ENCODE results near the gene ABLIM3. TPM values are rescaled to one million over a fixed set of nuclear protein-coding genes. Genes with fewer than 3 reads are reported as not detected.

Gene ABLIM3
- total and polyA plus RNA-seq, 12 donors, result 1.6 to 27.6 (median 12.9) TPM

DNA sequence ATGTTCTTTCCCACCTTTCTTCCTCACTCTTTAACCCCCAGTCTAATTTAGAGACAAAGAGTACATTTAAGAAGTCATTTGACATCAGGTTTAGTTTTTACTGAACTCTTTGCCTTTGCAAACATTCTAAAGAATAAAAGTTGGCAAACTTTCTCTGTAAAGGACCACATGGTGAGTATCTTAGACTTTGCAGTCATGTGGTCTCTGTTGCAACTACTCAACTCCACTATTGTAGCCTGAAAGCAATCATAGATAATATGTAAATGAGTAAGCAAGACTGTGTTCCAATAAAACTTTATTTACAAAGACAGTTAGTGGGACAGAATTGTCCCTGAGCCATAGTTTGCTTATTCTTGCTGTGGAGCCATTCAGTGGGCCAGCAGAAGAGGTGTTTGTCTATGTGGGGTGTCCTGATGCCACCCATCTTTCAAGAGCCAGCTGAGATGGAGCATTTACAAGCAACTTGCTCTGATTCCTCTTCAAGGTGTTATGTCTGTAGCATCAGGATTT lies 25.4 kb downstream of the ABLIM3 start:
- no peak for DNase-seq
- Histone ChIP-seq H3K27me3 (no peaks in the 10 kb centered on the region), H3K4me3 (no peak overlapping the region), H3K9me3 (replicated peaks in 1 of 3) (no peaks in the 10 kb centered on the region), H3K36me3 (replicated peaks in 1 of 2) (no peaks in the 10 kb centered on the region), H3K27ac (no peak overlapping the region), H3K4me1 (replicated peaks in 1 of 2) (peaks cover 5 to 9% of the 10 kb centered on the region in 2 donors)
- intact Hi-C loops (cut with DNase I), result no loop called here
- TF ChIP-seq, protein P1, sequence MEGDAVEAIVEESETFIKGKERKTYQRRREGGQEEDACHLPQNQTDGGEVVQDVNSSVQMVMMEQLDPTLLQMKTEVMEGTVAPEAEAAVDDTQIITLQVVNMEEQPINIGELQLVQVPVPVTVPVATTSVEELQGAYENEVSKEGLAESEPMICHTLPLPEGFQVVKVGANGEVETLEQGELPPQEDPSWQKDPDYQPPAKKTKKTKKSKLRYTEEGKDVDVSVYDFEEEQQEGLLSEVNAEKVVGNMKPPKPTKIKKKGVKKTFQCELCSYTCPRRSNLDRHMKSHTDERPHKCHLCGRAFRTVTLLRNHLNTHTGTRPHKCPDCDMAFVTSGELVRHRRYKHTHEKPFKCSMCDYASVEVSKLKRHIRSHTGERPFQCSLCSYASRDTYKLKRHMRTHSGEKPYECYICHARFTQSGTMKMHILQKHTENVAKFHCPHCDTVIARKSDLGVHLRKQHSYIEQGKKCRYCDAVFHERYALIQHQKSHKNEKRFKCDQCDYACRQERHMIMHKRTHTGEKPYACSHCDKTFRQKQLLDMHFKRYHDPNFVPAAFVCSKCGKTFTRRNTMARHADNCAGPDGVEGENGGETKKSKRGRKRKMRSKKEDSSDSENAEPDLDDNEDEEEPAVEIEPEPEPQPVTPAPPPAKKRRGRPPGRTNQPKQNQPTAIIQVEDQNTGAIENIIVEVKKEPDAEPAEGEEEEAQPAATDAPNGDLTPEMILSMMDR (IDR thresholded peaks at IDR 0.05), result no peak
- TF ChIP-seq POLR2A (IDR thresholded peaks at IDR 0.05), result no peak

DNA sequence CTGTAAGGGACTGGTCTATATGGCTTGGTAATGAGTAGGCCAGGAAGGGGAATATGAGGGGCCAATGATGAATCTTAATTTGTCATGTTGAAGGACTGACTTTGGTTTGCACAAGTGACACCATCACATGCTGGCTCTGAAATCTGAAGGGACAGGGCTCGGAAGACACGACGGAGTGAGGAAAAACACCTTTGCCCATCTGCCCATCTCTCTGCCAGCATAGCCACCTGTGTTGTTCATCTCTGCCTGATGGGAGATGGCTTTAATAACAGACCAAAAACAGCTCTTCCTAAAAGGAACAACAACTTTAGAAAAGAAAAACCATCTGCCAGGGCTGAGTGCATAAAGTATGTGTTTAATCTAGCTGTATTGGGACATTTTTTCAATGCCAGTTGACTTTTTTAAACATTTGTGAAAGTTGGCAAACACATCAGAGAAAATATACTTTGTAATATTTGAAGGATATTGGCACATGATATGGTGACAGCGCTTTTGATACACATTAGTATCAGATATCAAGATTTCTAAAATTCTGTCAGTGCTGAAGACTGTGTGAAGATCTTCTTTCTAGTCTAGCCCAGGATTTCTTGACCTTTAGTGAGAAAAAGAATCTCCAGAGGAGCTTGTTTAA lies 27.1 kb downstream of the ABLIM3 start:
- no peaks in the 10 kb centered on the region for H3K36me3 ChIP-seq (replicated peaks in 1 of 2)
- H3K4me1 ChIP-seq (replicated peaks in 1 of 2), result peaks cover 8 to 26% of the 10 kb centered on the region in 2 donors
- no peak overlapping the region for H3K4me3 ChIP-seq
- WGBS, 4 donors, result 91 to 95% (median 95%) methylated on average over 4 of the region's 4 CpGs
- intact Hi-C loops (cut with DNase I), result no loop called here
- DNase-seq, result no peak
- H3K27me3 ChIP-seq, result no peaks in the 10 kb centered on the region
- H3K9me3 ChIP-seq (replicated peaks in 1 of 3), result no peaks in the 10 kb centered on the region
- no peak overlapping the region for H3K27ac ChIP-seq
- TF ChIP-seq, protein P1 (IDR thresholded peaks at IDR 0.05), result no peak
- no peak for TF ChIP-seq POLR2A (IDR thresholded peaks at IDR 0.05)

DNA sequence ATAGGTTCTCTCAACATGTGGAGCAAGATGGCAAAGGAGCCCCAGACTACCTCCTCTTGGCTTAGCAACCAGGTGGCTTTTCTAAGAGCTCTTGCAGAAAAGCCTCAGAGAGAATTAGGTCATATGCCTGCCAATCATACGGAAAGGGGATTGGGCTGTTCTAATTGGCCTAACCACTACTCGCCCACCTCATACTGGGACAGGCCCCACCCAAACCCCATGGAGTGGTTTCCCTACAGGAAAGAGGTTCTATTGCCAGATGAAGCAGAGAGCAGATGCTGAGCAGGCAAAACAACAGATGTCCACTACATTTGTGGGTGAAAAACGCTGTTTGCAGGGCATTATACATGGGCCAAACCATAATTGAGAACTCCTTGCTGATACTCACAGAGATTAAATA lies 29.0 kb downstream of the ABLIM3 start:
- 79 to 91% (median 83%) methylated on average over 1 to 3 of the region's 3 CpGs for WGBS, 4 donors

DNA sequence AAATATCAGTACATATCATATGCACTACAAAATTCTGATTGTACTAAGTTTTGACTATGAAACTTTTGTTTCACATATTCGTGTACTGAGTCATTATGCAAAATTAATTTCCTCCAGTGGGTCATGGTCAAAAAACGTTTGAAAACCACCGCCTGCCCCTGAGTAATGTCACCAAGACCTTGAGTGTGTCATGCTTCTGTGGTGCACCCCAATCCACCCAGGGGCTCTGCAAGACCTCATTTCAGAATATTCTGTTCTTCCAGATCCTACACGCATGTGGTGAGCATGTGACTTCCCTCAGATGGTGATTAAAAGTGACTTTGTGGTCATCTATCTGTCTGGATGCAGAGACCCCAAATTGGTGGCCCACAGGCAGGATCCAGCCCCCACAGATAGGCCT lies 31.0 kb downstream of the ABLIM3 start:
- peak; percentile 25 to 67 (median 54) for DNase-seq
- Histone ChIP-seq H3K36me3 (replicated peaks in 1 of 2) (no peaks in the 10 kb centered on the region), H3K4me1 (replicated peaks in 1 of 2) (peaks cover 8 to 37% of the 10 kb centered on the region in 2 donors), H3K9me3 (replicated peaks in 1 of 3) (no peaks in the 10 kb centered on the region), H3K27me3 (no peaks in the 10 kb centered on the region), H3K4me3 (no peak overlapping the region), H3K27ac (peak overlapping the region in 1 of 5 donors; percentile 33)
- no peak for TF ChIP-seq POLR2A (IDR thresholded peaks at IDR 0.05)
- intact Hi-C loops (cut with DNase I), result no loop called here
- 33 to 40% (median 36%) methylated on average over 3 to 4 of the region's 4 CpGs for WGBS, 4 donors

More for the DNA sequence above, 29.0 kb downstream of the ABLIM3 start:
- Histone ChIP-seq H3K27me3 (no peaks in the 10 kb centered on the region), H3K4me3 (no peak overlapping the region), H3K9me3 (replicated peaks in 1 of 3) (no peaks in the 10 kb centered on the region), H3K36me3 (replicated peaks in 1 of 2) (no peaks in the 10 kb centered on the region), H3K27ac (no peak overlapping the region), H3K4me1 (replicated peaks in 1 of 2) (peaks cover 8 to 37% of the 10 kb centered on the region in 2 donors)
- intact Hi-C loops (cut with DNase I), result no loop called here
- no peak for DNase-seq
- TF ChIP-seq, protein P1 (IDR thresholded peaks at IDR 0.05), result no peak
- TF ChIP-seq POLR2A (IDR thresholded peaks at IDR 0.05), result no peak

Data from adrenal gland (tissue), 12 donors.